Right atrium auricular region (tissue), 2 donors: ENCODE measurements around the gene KLF13. TPM values are rescaled to one million over a fixed set of nuclear protein-coding genes. Genes with fewer than 3 reads are reported as not detected.

Source experiments
- DNase-seq: peaks from one replicate; pipeline ENCODE4 v3.0.0-alpha.2; 2019; ENCODE audit warnings: low spot score
- H3K27ac ChIP-seq, 2 donors: fragments of 200-600 bp; sonication (generic); 1 replicate in 1 of 2; 2 replicates in 1 of 2; pipeline ENCODE4 v1.5.1; 2016 to 2019
- H3K27me3 ChIP-seq, 2 donors: fragments of 200-600 bp; sonication (generic); one replicate each; pipeline versions ENCODE4 v1.5.1 to v1.6.0; 2017 to 2019
- H3K36me3 ChIP-seq: fragments of 200-600 bp; sonication (generic); one replicate; pipeline ENCODE4 v1.5.1; 2016
- H3K4me1 ChIP-seq, 2 donors: fragments of 200-600 bp; sonication (generic); one replicate each; pipeline versions ENCODE4 v1.5.1 to v1.6.0; 2017 to 2019
- H3K4me3 ChIP-seq, 2 donors: fragments of 200-600 bp; sonication (generic); 1 replicate in 1 of 2; 2 replicates in 1 of 2; pipeline ENCODE4 v1.5.1; 2017 to 2019; ENCODE audit warnings: mild to moderate bottlenecking in 1 of 2, moderate library complexity in 1 of 2
- H3K9me3 ChIP-seq, 2 donors: fragments of 200-600 bp; sonication (generic); one replicate each; pipeline ENCODE4 v1.5.1; 2019
- total RNA-seq, 2 donors: library from RNA; depleted of rRNA; stranded (reverse); fragments of >200 nt; gene quantifications; one replicate each; pipeline ENCODE4 v1.1.0, GENCODE V29; 2016
- TF ChIP-seq, protein P1 (sequence below), 2 donors: fragments of 200-600 bp; sonication (generic); IDR thresholded peaks; one replicate each; pipeline ENCODE4 v1.5.1; 2019; ENCODE audit warnings: antibody characterized with exemption in 2 of 2

The KLF13 gene
- total RNA-seq, 2 donors from 2014 or later, result 52.8 to 54.6 TPM

DNA sequence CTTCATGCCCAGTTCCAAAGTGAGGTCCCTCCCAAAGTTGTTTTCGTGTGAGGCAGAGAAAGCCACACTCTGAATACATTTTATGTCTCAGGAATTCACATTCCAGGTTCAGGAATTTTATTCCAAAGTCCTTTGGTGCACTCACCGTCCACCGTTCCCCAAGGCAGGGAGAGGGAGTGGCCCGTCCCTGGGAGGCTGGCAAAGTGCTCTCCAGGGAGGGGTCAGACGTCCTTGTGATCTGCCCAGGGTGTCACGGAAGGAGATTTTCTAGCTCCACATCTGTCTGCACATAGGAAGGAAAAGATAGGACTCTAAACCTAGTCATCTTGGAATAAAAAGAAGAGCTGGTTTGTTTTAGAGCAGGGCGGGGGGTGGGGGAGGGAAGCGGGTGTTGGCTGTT lies 47.9 kb downstream of the KLF13 start:
- H3K4me1 ChIP-seq, result peaks cover 0 to 83% of the 10 kb centered on the region in 2 donors
- no peak for DNase-seq
- no peak overlapping the region for H3K4me3 ChIP-seq
- TF ChIP-seq, protein P1, sequence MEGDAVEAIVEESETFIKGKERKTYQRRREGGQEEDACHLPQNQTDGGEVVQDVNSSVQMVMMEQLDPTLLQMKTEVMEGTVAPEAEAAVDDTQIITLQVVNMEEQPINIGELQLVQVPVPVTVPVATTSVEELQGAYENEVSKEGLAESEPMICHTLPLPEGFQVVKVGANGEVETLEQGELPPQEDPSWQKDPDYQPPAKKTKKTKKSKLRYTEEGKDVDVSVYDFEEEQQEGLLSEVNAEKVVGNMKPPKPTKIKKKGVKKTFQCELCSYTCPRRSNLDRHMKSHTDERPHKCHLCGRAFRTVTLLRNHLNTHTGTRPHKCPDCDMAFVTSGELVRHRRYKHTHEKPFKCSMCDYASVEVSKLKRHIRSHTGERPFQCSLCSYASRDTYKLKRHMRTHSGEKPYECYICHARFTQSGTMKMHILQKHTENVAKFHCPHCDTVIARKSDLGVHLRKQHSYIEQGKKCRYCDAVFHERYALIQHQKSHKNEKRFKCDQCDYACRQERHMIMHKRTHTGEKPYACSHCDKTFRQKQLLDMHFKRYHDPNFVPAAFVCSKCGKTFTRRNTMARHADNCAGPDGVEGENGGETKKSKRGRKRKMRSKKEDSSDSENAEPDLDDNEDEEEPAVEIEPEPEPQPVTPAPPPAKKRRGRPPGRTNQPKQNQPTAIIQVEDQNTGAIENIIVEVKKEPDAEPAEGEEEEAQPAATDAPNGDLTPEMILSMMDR (IDR thresholded peaks at IDR 0.05), result no peak
- no peaks in the 10 kb centered on the region for H3K9me3 ChIP-seq
- H3K27me3 ChIP-seq, result no peaks in the 10 kb centered on the region
- peak overlapping the region; percentile 90 to 96 for H3K27ac ChIP-seq
- peaks cover 51% of the 10 kb centered on the region for H3K36me3 ChIP-seq

DNA sequence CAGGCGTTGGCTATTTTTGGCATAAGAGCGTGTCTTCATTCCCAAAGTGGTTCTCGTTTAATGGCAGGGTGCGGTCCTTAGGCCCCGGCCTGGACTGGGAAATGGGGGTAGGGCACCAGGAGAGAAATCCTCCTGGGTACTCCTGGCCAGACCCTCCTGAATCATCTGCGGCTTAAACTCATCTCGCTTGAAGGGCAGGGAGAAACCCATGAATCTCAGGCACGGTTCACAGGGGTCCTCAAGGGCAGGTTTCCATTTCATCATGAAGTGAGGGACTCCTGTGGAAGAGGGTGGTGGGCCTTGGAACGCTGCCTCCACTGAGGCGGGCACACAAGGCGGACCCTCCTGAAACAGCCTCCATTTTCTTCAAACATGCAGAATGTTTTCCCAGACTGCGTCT lies 48.4 kb downstream of the KLF13 start:
- H3K4me1 ChIP-seq, result peaks cover 0 to 87% of the 10 kb centered on the region in 2 donors
- no peaks in the 10 kb centered on the region for H3K9me3 ChIP-seq
- H3K36me3 ChIP-seq, result peaks cover 55% of the 10 kb centered on the region
- H3K27ac ChIP-seq, result peak overlapping the region; percentile 90 to 96
- H3K4me3 ChIP-seq, result no peak overlapping the region
- no peaks in the 10 kb centered on the region for H3K27me3 ChIP-seq
- no peak for DNase-seq
- TF ChIP-seq, protein P1 (IDR thresholded peaks at IDR 0.05), result no peak

GRCh38 chr15:31375772-31376171 lies 49.1 kb downstream of the KLF13 start:
- peaks cover 62% of the 10 kb centered on the region for H3K36me3 ChIP-seq
- no peak overlapping the region for H3K4me3 ChIP-seq
- no peaks in the 10 kb centered on the region for H3K27me3 ChIP-seq
- H3K4me1 ChIP-seq, result peaks cover 0 to 88% of the 10 kb centered on the region in 2 donors
- DNase-seq, result no peak
- no peaks in the 10 kb centered on the region for H3K9me3 ChIP-seq
- TF ChIP-seq, protein P1 (IDR thresholded peaks at IDR 0.05), result no peak
- H3K27ac ChIP-seq, result peak overlapping the region; percentile 90 to 96

GRCh38 chr15:31376511-31376910 lies 49.9 kb downstream of the KLF13 start:
- no peaks in the 10 kb centered on the region for H3K9me3 ChIP-seq
- H3K27ac ChIP-seq, result peak overlapping the region; percentile 34 to 90
- H3K27me3 ChIP-seq, result no peaks in the 10 kb centered on the region
- H3K4me1 ChIP-seq, result peaks cover 0 to 80% of the 10 kb centered on the region in 2 donors
- TF ChIP-seq, protein P1 (IDR thresholded peaks at IDR 0.05), result no peak
- H3K4me3 ChIP-seq, result no peak overlapping the region
- H3K36me3 ChIP-seq, result peaks cover 63% of the 10 kb centered on the region
- no peak for DNase-seq

GRCh38 chr15:31377030-31377429 lies 50.4 kb downstream of the KLF13 start:
- Histone ChIP-seq H3K4me3 (no peak overlapping the region), H3K27ac (peak overlapping the region; percentile 20 to 34), H3K27me3 (no peaks in the 10 kb centered on the region), H3K4me1 (peaks cover 0 to 75% of the 10 kb centered on the region in 2 donors), H3K36me3 (peaks cover 62% of the 10 kb centered on the region), H3K9me3 (no peaks in the 10 kb centered on the region)
- TF ChIP-seq, protein P1 (IDR thresholded peaks at IDR 0.05), result no peak
- DNase-seq, result no peak

DNA sequence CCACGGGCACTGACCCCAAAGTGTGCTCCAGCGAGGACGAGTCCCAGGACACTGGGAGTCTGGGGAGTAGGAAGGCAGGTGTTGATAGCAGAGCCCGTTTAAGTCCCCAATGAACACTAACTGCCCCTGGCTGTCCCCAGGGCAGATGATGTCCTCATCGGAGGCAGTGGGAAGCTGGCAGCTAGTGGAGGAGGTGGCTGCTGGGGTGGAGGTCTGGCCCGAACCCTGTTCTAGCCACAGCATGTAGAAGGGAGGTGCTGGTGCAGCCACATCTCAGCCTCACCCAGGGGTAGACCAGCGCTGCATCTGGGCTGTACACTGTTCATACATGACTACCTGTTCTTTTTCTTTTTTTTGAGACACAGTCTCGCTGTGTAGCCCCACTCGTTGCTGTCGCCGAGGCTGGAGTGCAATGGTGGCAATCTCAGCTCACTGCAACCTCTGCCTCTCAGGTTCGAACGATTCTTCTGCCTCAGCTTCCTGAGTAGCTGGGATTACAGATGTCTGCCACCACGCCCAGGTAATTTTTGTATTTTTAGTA lies 51.8 kb downstream of the KLF13 start:
- H3K4me1 ChIP-seq, result peaks cover 0 to 68% of the 10 kb centered on the region in 2 donors
- H3K9me3 ChIP-seq, result no peaks in the 10 kb centered on the region
- H3K36me3 ChIP-seq, result peaks cover 50% of the 10 kb centered on the region
- H3K4me3 ChIP-seq, result no peak overlapping the region
- H3K27me3 ChIP-seq, result no peaks in the 10 kb centered on the region
- TF ChIP-seq, protein P1 (IDR thresholded peaks at IDR 0.05), result no peak
- H3K27ac ChIP-seq, result peak overlapping the region; percentile 63 to 75
- DNase-seq, result no peak
